Neural progenitor cell (in vitro differentiated cells): ENCODE measurements around the gene MAD2L2. TPM values are rescaled to one million over a fixed set of nuclear protein-coding genes. Genes with fewer than 3 reads are reported as not detected.

Experiments
- DNase-seq: peaks from one replicate; pipeline ENCODE4 v3.0.0-alpha.2; 2016; ENCODE audit warnings: low spot score
- H2AFZ ChIP-seq: fragments of 200-600 bp; sonication (generic); replicated peaks from 2 replicates; pipeline ENCODE4 v1.6.1; 2016; ENCODE audit warnings: antibody characterized with exemption
- H3F3A ChIP-seq: fragments of 200-600 bp; sonication (generic); 2 replicates; pipeline ENCODE4 v1.6.1; 2016; ENCODE audit warnings: antibody characterized with exemption, low read depth
- H3K27ac ChIP-seq: fragments of 200-600 bp; sonication (generic); 2 replicates; pipeline ENCODE4 v1.5.1; 2016; ENCODE audit warnings: mild to moderate bottlenecking
- H3K27me3 ChIP-seq: fragments of 200-600 bp; sonication (generic); 2 replicates; pipeline ENCODE4 v1.6.1; 2016; ENCODE audit warnings: mild to moderate bottlenecking, moderate library complexity
- H3K36me3 ChIP-seq: fragments of 200-600 bp; sonication (generic); 2 replicates; pipeline ENCODE4 v1.5.1; 2016
- H3K4me1 ChIP-seq: fragments of 200-600 bp; sonication (generic); 2 replicates; pipeline ENCODE4 v1.6.1; 2016; ENCODE audit warnings: mixed run types
- H3K4me2 ChIP-seq: fragments of 200-600 bp; sonication (generic); 2 replicates; pipeline ENCODE4 v1.6.1; 2016
- H3K4me3 ChIP-seq: fragments of 200-600 bp; sonication (generic); 2 replicates; pipeline ENCODE4 v1.5.1; 2016
- H3K79me2 ChIP-seq: fragments of 200-600 bp; sonication (generic); 2 replicates; pipeline ENCODE4 v1.6.1; 2016; ENCODE audit warnings: low read depth
- H3K9ac ChIP-seq: fragments of 200-600 bp; sonication (generic); 2 replicates; pipeline ENCODE4 v1.6.1; 2016
- H3K9me3 ChIP-seq: fragments of 200-600 bp; sonication (generic); 2 replicates; pipeline ENCODE4 v1.5.1; 2016; ENCODE audit warnings: low read depth
- H4K20me1 ChIP-seq: fragments of 200-600 bp; sonication (generic); 2 replicates; pipeline ENCODE4 v1.6.1; 2016; ENCODE audit warnings: low read depth
- H3K27ac Mint-ChIP-seq: 3 replicates; pipeline ENCODE4 v1.8.0; 2021; ENCODE audit warnings: mixed read lengths
- H3K27me3 Mint-ChIP-seq: 2 replicates; pipeline ENCODE4 v1.8.0; 2022; ENCODE audit warnings: low read depth, mild to moderate bottlenecking, inconsistent platforms, moderate library complexity, mixed read lengths; ENCODE audit not compliant: insufficient read depth
- H3K36me3 Mint-ChIP-seq: 3 replicates; pipeline ENCODE4 v1.8.0; 2021; ENCODE audit warnings: mixed read lengths
- H3K4me1 Mint-ChIP-seq: 3 replicates; pipeline ENCODE4 v1.8.0; 2021; ENCODE audit warnings: mixed read lengths
- H3K4me3 Mint-ChIP-seq: 3 replicates; pipeline ENCODE4 v1.8.0; 2021; ENCODE audit warnings: mild to moderate bottlenecking, moderate library complexity, mixed read lengths
- H3K9me3 Mint-ChIP-seq: 3 replicates; pipeline ENCODE4 v1.8.0; 2020; ENCODE audit warnings: mixed read lengths
- EZH2 ChIP-seq: fragments of 200-600 bp; sonication (generic); IDR thresholded peaks from 2 replicates; pipeline ENCODE4 v1.6.1; 2017; ENCODE audit warnings: antibody characterized with exemption, mild to moderate bottlenecking, moderate library complexity
- EZH2phosphoT487 ChIP-seq: fragments of 200-600 bp; sonication (generic); IDR thresholded peaks from 2 replicates; pipeline ENCODE4 v1.6.1; 2017; ENCODE audit warnings: antibody characterized with exemption
- total RNA-seq: library from RNA; depleted of rRNA; stranded (reverse); fragments of >200 nt; gene quantifications from 2 replicates; pipeline ENCODE4 v1.2.3, GENCODE V29; 2015; ENCODE audit warnings: low replicate concordance
- TF ChIP-seq, protein P1 (sequence below): fragments of 200-600 bp; sonication (generic); IDR thresholded peaks from 2 replicates; pipeline ENCODE4 v1.5.1; 2017; ENCODE audit warnings: antibody characterized with exemption, mild to moderate bottlenecking

The MAD2L2 gene
- total RNA-seq, 1 donor from 2014 or later, result 108 TPM

DNA sequence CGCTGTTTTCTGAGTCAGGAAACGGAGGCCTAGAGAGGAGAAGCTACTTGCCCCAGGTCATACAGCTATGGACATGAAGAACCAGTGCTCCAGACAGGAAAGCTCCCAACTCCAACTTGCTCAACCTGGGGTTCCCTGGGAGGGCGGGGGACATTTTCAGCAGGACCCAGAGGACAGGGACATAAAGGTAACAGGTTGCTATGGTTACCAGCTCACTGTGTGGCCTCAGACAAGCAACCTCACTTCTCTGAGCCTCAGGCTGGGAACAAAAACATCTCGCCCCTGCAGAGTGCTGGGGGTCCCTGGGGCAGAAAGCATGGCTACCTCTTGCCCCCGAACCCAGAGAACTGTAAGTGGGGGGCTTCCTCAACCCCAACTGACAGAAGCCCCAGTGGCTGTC is 42.8 kb downstream of the MAD2L2 start:
- Mint-ChIP-seq H3K4me1 (peaks cover 10% of the 10 kb centered on the region), H3K4me3 (no peak overlapping the region), H3K27me3 (peaks cover 23% of the 10 kb centered on the region), H3K36me3 (no peaks in the 10 kb centered on the region), H3K27ac (no peak overlapping the region), H3K9me3 (no peaks in the 10 kb centered on the region)
- no peak overlapping the region for H3K9ac ChIP-seq
- no peak overlapping the region for H3K27ac ChIP-seq
- peaks cover 8% of the 10 kb centered on the region for H3F3A ChIP-seq
- no peaks in the 10 kb centered on the region for H3K27me3 ChIP-seq
- no peaks in the 10 kb centered on the region for H3K9me3 ChIP-seq
- TF ChIP-seq, protein P1, sequence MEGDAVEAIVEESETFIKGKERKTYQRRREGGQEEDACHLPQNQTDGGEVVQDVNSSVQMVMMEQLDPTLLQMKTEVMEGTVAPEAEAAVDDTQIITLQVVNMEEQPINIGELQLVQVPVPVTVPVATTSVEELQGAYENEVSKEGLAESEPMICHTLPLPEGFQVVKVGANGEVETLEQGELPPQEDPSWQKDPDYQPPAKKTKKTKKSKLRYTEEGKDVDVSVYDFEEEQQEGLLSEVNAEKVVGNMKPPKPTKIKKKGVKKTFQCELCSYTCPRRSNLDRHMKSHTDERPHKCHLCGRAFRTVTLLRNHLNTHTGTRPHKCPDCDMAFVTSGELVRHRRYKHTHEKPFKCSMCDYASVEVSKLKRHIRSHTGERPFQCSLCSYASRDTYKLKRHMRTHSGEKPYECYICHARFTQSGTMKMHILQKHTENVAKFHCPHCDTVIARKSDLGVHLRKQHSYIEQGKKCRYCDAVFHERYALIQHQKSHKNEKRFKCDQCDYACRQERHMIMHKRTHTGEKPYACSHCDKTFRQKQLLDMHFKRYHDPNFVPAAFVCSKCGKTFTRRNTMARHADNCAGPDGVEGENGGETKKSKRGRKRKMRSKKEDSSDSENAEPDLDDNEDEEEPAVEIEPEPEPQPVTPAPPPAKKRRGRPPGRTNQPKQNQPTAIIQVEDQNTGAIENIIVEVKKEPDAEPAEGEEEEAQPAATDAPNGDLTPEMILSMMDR, result no peak
- TF ChIP-seq EZH2phosphoT487, result no peak
- TF ChIP-seq EZH2, result no peak
- no peak for DNase-seq
- peaks cover 13% of the 10 kb centered on the region for H4K20me1 ChIP-seq
- H3K4me2 ChIP-seq, result no peak overlapping the region
- no peak overlapping the region for H3K4me3 ChIP-seq
- H3K79me2 ChIP-seq, result no peaks in the 10 kb centered on the region
- H3K4me1 ChIP-seq, result no peaks in the 10 kb centered on the region
- no peak overlapping the region for H2AFZ ChIP-seq
- no peaks in the 10 kb centered on the region for H3K36me3 ChIP-seq

DNA sequence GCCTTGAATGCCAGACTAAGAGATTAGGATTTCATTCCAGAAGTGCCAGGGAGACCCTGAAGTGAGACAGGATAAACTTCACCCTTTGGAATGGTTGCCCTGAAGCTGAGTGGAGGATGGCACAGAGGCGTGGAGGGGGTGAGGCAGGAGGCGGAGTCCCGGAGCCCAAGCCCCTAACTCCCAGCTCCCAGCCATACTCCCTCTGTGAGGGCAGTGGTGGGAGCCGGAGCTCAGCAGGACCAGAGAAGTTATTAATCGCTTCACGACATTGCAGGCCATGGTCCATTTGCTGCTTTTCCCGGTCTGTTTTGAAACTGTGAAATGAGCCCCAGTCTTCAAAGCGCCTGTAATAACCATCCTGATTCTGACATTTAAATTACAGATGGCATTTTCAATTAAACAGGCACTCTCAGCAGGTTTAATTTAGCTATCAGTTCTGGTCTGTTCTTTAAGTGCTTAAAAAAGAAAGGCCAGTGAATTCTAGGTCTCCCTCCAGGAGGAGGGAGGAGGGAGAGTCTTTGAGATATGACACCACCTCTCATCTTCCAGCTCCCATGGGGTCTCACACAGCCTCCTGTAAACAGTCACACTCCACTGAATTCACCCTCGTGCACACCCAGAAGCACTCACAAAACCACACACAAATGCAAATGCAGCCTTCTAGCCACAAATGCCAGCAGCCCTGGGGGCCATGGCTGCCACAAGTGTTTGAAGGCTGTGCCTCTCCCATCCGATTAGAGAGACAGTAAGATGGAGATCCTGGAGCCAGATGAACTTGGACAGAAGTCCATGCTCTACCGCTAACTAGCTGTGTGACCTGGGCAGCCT is 46.4 kb downstream of the MAD2L2 start:
- peaks cover 3% of the 10 kb centered on the region for H3F3A ChIP-seq
- peaks cover 24% of the 10 kb centered on the region for H3K27me3 Mint-ChIP-seq
- no peak for DNase-seq
- no peaks in the 10 kb centered on the region for H3K9me3 Mint-ChIP-seq
- H3K4me1 Mint-ChIP-seq, result peaks cover 10% of the 10 kb centered on the region
- no peaks in the 10 kb centered on the region for H3K4me1 ChIP-seq
- no peak overlapping the region for H3K9ac ChIP-seq
- H3K27ac ChIP-seq, result no peak overlapping the region
- H3K79me2 ChIP-seq, result no peaks in the 10 kb centered on the region
- no peak overlapping the region for H3K27ac Mint-ChIP-seq
- H3K36me3 ChIP-seq, result no peaks in the 10 kb centered on the region
- H2AFZ ChIP-seq, result no peak overlapping the region
- no peak for TF ChIP-seq EZH2
- no peak for TF ChIP-seq EZH2phosphoT487
- TF ChIP-seq, protein P1, result no peak
- no peak overlapping the region for H3K4me3 ChIP-seq
- H3K36me3 Mint-ChIP-seq, result no peaks in the 10 kb centered on the region
- no peaks in the 10 kb centered on the region for H3K27me3 ChIP-seq
- H3K4me3 Mint-ChIP-seq, result no peak overlapping the region
- no peak overlapping the region for H3K4me2 ChIP-seq
- peaks cover 9% of the 10 kb centered on the region for H4K20me1 ChIP-seq
- no peaks in the 10 kb centered on the region for H3K9me3 ChIP-seq

DNA sequence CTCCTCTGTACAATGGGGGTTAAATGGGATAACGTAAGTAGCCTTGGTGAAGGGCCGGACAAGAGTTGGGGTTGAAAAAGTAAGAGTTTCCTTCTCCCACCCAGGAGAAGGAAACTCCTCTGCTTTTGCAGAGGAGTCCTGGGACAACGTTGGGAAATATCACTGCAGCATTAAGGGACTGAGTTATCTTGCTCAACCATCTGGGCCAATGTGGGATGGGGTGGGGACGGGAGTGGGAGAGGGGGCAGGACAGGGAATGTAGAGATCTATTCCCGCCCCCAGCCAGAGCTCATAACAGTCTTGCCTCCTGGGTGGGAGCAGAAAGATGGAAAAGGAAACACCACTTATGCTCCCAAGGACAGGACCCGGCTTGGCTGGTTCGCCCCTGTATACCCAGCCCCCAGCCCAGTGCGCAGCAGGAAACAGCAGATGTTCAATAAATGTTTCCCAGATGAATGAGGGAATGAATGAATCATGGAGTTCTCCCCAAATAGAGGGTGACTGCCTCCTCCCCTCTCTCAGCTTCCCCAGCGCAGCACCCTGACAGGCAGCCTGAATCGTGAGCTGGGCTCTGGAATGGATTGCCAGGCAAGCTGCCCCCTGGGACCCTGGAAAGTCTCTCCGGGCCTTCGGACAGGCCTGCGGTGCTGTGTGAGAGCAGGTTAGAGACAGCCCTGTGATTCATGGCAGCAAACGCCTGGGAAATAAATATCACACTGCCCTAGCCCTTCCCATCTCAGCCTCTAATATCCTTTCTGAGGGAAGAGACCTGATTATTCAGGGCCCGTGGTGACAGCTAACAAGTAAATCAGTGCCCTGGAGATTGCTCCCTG is 51.5 kb downstream of the MAD2L2 start:
- Mint-ChIP-seq H3K27me3 (peaks cover 22% of the 10 kb centered on the region), H3K9me3 (no peaks in the 10 kb centered on the region), H3K36me3 (no peaks in the 10 kb centered on the region)

More for the DNA sequence above, 51.5 kb downstream of the MAD2L2 start:
- H3K27me3 ChIP-seq, result no peaks in the 10 kb centered on the region
- H3K79me2 ChIP-seq, result no peaks in the 10 kb centered on the region
- no peaks in the 10 kb centered on the region for H3K9me3 ChIP-seq
- H3F3A ChIP-seq, result no peaks in the 10 kb centered on the region
- DNase-seq, result no peak
- Mint-ChIP-seq H3K4me3 (no peak overlapping the region), H3K27ac (no peak overlapping the region), H3K4me1 (peaks cover 3% of the 10 kb centered on the region)
- no peak for TF ChIP-seq EZH2phosphoT487
- TF ChIP-seq EZH2, result no peak
- TF ChIP-seq, protein P1, result no peak
- no peaks in the 10 kb centered on the region for H4K20me1 ChIP-seq
- no peak overlapping the region for H3K27ac ChIP-seq
- no peak overlapping the region for H2AFZ ChIP-seq
- H3K9ac ChIP-seq, result no peak overlapping the region
- H3K4me1 ChIP-seq, result no peaks in the 10 kb centered on the region
- H3K4me2 ChIP-seq, result no peak overlapping the region
- H3K36me3 ChIP-seq, result no peaks in the 10 kb centered on the region
- no peak overlapping the region for H3K4me3 ChIP-seq
